PFSK-1 (cell line): Measurements from ENCODE around the gene IL12RB1.

Experiments used
- POLR2AphosphoS5 ChIP-seq: IDR thresholded peaks from 2 replicates; pipeline ENCODE4 v1.6.1; 2012; ENCODE audit warnings: low read depth, mild to moderate bottlenecking, control low read depth, low read length, moderate library complexity
- REST ChIP-seq, 2 experiments: IDR thresholded peaks; 2 replicates each; pipeline versions ENCODE4 v1.6.1 to v1.8.0; 2011 to 2012; ENCODE audit warnings: low read depth in 2 of 2, low read length in 2 of 2, control low read depth in 1 of 2, inconsistent platforms in 1 of 2, mild to moderate bottlenecking in 1 of 2, moderate library complexity in 1 of 2; ENCODE audit not compliant: insufficient read depth in 1 of 2
- SIN3A ChIP-seq: IDR thresholded peaks from 2 replicates; pipeline ENCODE4 v1.6.1; 2012; ENCODE audit warnings: mild to moderate bottlenecking, low read length, moderate library complexity, borderline replicate concordance; ENCODE audit not compliant: insufficient read depth
- TAF1 ChIP-seq: IDR thresholded peaks from 2 replicates; pipeline ENCODE4 v1.6.1; 2012; ENCODE audit warnings: low read length, control low read depth, borderline replicate concordance; ENCODE audit not compliant: insufficient read depth

- TF ChIP-seq REST (IDR thresholded peaks at IDR 0.05; ENCODE audit: insufficient read depth in 1 of 2, low read depth in 2 of 2, low read length in 2 of 2) = no peak
- TF ChIP-seq POLR2AphosphoS5 = no peak
- TF ChIP-seq TAF1 = no peak
- no peak for TF ChIP-seq SIN3A
These were observed 35.7 kb upstream of the IL12RB1 start for GRCh38 chr19:18122424-18122823.
